GM12878 (cell line): ENCODE measurements around the gene GNB5. TPM values are rescaled to one million over a fixed set of nuclear protein-coding genes. Genes with fewer than 3 reads are reported as not detected.
A peak's percentile ranks its signal among the peaks of the same experiment; 100 is the strongest.

Source experiments
- ASH2L ChIP-seq: fragments of 300-600, 200-600 bp; sonication (generic); IDR thresholded peaks from 2 replicates; pipeline ENCODE4 v1.6.1; 2017; ENCODE audit warnings: low read depth, mild to moderate bottlenecking, borderline replicate concordance
- BCL11A ChIP-seq: IDR thresholded peaks from 2 replicates; pipeline ENCODE4 v1.6.1; 2011; ENCODE audit warnings: low read depth, low read length
- CHD2 ChIP-seq: IDR thresholded peaks from 2 replicates; pipeline ENCODE4 v1.6.1; 2011; ENCODE audit warnings: low read depth, low read length, improper control_type of control experiment, borderline replicate concordance
- CTCF ChIP-seq, 3 experiments: IDR thresholded peaks in 2 of 3; conservative IDR thresholded peaks in 1 of 3; 2 replicates each; pipeline ENCODE4 v1.5.1; 2011; ENCODE audit warnings: low read depth in 3 of 3, low read length in 3 of 3, mild to moderate bottlenecking in 3 of 3, control low read depth in 2 of 3, moderate library complexity in 2 of 3, inconsistent platforms in 1 of 3, mixed read lengths in 1 of 3; ENCODE audit not compliant: control insufficient read depth in 2 of 3, insufficient read depth in 1 of 3; ENCODE audit errors: extremely low read depth in 1 of 3
- ELK1 ChIP-seq: IDR thresholded peaks from 2 replicates; pipeline ENCODE4 v1.6.1; 2012; ENCODE audit warnings: low read depth, low read length, improper control_type of control experiment
- ETV6 ChIP-seq, 2 experiments: fragments of 450-650 bp in 1 of 2; IDR thresholded peaks in 1 of 2; conservative IDR thresholded peaks in 1 of 2; 2 replicates each; pipeline ENCODE4 v1.6.1; 2014; ENCODE audit warnings: antibody characterized with exemption in 1 of 2, borderline replicate concordance in 1 of 2, low read depth in 1 of 2, mild to moderate bottlenecking in 1 of 2, moderate library complexity in 1 of 2
- GABPA ChIP-seq: IDR thresholded peaks from 2 replicates; pipeline ENCODE4 v1.6.1; 2014; ENCODE audit warnings: antibody characterized with exemption, low read depth, mild to moderate bottlenecking, inconsistent platforms
- HCFC1 ChIP-seq: fragments of 150-350 bp; IDR thresholded peaks from 2 replicates; pipeline ENCODE4 v1.6.1; 2014; ENCODE audit warnings: low read length
- IKZF1 ChIP-seq: fragments of 450-650 bp; conservative IDR thresholded peaks from 2 replicates; pipeline ENCODE4 v1.6.1; 2017; ENCODE audit warnings: antibody characterized with exemption, mild to moderate bottlenecking
- IKZF2 ChIP-seq, 2 experiments: fragments of 450-650 bp; IDR thresholded peaks; 2 replicates each; pipeline ENCODE4 v1.6.1; 2017; ENCODE audit warnings: mild to moderate bottlenecking in 2 of 2, moderate library complexity in 2 of 2
- JUNB ChIP-seq: IDR thresholded peaks from 2 replicates; pipeline ENCODE4 v1.6.1; 2016; ENCODE audit warnings: antibody characterized with exemption, mild to moderate bottlenecking
- KAT2A ChIP-seq: conservative IDR thresholded peaks from 2 replicates; pipeline ENCODE4 v1.6.1; 2011; ENCODE audit warnings: low read depth, low read length; ENCODE audit not compliant: control insufficient read depth
- LARP7 ChIP-seq: fragments of 450-650 bp; IDR thresholded peaks from 2 replicates; pipeline ENCODE4 v1.6.1; 2017; ENCODE audit warnings: mild to moderate bottlenecking
- MTA2 ChIP-seq: fragments of 450-650 bp; IDR thresholded peaks from 2 replicates; pipeline ENCODE4 v1.6.1; 2016; ENCODE audit warnings: low read depth, mild to moderate bottlenecking, moderate library complexity
- MYB ChIP-seq: fragments of 150-350 bp; IDR thresholded peaks from 2 replicates; pipeline ENCODE4 v1.6.1; 2014; ENCODE audit warnings: mild to moderate bottlenecking, low read depth, low read length, borderline replicate concordance
- NFYA ChIP-seq: IDR thresholded peaks from 2 replicates; pipeline ENCODE4 v1.6.1; 2011; ENCODE audit warnings: low read depth, mild to moderate bottlenecking, low read length, improper control_type of control experiment, borderline replicate concordance
- POLR2A ChIP-seq: IDR thresholded peaks from 2 replicates; pipeline ENCODE4 v1.6.1; 2011; ENCODE audit warnings: low read depth, mild to moderate bottlenecking, low read length
- REST ChIP-seq: IDR thresholded peaks from 2 replicates; pipeline ENCODE4 v1.6.1; 2012; ENCODE audit warnings: mild to moderate bottlenecking, low read depth, low read length
- SMC3 ChIP-seq: IDR thresholded peaks from 2 replicates; pipeline ENCODE4 v1.6.1; 2011; ENCODE audit warnings: low read length, improper control_type of control experiment, borderline replicate concordance
- SUPT20H ChIP-seq: IDR thresholded peaks from 2 replicates; pipeline ENCODE4 v1.6.1; 2011; ENCODE audit warnings: low read depth, mild to moderate bottlenecking, low read length, moderate library complexity, borderline replicate concordance; ENCODE audit not compliant: control insufficient read depth
- TBL1XR1 ChIP-seq: IDR thresholded peaks from 2 replicates; pipeline ENCODE4 v1.6.1; 2012; ENCODE audit warnings: low read depth, low read length, improper control_type of control experiment
- ZNF24 ChIP-seq: fragments of 450-650 bp; IDR thresholded peaks from 2 replicates; pipeline ENCODE4 v1.6.1; 2017; ENCODE audit warnings: antibody characterized with exemption, mild to moderate bottlenecking
- polyA plus RNA-seq, 11 experiments: library from polyadenylated mRNA; depleted of rRNA in 4 of 11; unstranded in 6 of 11; stranded (reverse) in 5 of 11; fragments of >200 nt; fragmentation: Nextera tagmentation in 4 of 11; fragmentation: Illumina TruSeq in 1 of 11; extraction: Ambion mirVana in 4 of 11; extraction: Trizol in 1 of 11; gene quantifications; 1 replicate in 1 of 11; 2 replicates in 10 of 11; pipeline versions ENCODE4 v1.2.1 to v1.2.3, GENCODE V29; 2011 to 2016; ENCODE audit warnings: inconsistent platforms in 2 of 11, missing spikeins in 2 of 11, low read depth in 1 of 11
- total RNA-seq, 4 experiments: library from RNA; depleted of rRNA in 3 of 4; stranded (reverse); fragments of >200 nt in 3 of 4; fragmentation: Illumina TruSeq in 1 of 4; extraction: Trizol in 1 of 4; gene quantifications; 2 replicates each; pipeline versions ENCODE4 v1.2.1 to v1.2.3, GENCODE V29; 2013 to 2021

Gene GNB5
- total and polyA plus RNA-seq, 10 of the 15 experiments (the other 5 are each of a cell fraction or from before 2014, with no cell fraction given), result 2.4 to 25.9 (median 15.2) TPM

- TF ChIP-seq REST (no peak), BCL11A (peak; percentile 58; the same call in 1 of the 2 replicates), CTCF (IDR thresholded peaks at IDR 0.05 in 2 of 3, conservative IDR thresholded peaks at IDR 0.05 in 1 of 3; ENCODE audit: control insufficient read depth in 2 of 3, extremely low read depth in 1 of 3, insufficient read depth in 1 of 3, low read depth in 3 of 3, low read length in 3 of 3) (no peak), TBL1XR1 (no peak), HCFC1 (no peak), CHD2 (peak; percentile 53; the same call in 1 of the 2 replicates), MYB (no peak), JUNB (peak; percentile 77), ETV6 (conservative IDR thresholded peaks at IDR 0.05 in 1 of 2, IDR thresholded peaks at IDR 0.05 in 1 of 2; ENCODE audit: borderline replicate concordance in 1 of 2, low read depth in 1 of 2) (no peak; a peak in 1 of 4 replicates), ZNF24 (no peak), MTA2 (peak; percentile 77), KAT2A (no peak), ASH2L (no peak), GABPA (no peak), LARP7 (no peak), SMC3 (peak; percentile 17; the same call in 1 of the 2 replicates), NFYA (no peak), POLR2A (0 out of 2 replicates have a peak, but pooled peaks have one; percentile 12), ELK1 (no peak), IKZF2 (IDR thresholded peaks at IDR 0.05) (peak; percentile 87 to 88), SUPT20H (no peak), IKZF1 (peak; percentile 75)
Observed at GRCh38 chr15:52103217-52104207, 87.7 kb downstream of the GNB5 start (continued).
